NCI-H146 treated with DMSO at 0.1 percent for 48 hours (cell line): ENCODE results near the gene MYBPHL.

Source experiments
- DNase-seq: peaks from one replicate; lab custom pipeline; 2025; ENCODE audit not compliant: unreplicated experiment; lab: John Stamatoyannopoulos, UW

The MYBPHL gene

DNA sequence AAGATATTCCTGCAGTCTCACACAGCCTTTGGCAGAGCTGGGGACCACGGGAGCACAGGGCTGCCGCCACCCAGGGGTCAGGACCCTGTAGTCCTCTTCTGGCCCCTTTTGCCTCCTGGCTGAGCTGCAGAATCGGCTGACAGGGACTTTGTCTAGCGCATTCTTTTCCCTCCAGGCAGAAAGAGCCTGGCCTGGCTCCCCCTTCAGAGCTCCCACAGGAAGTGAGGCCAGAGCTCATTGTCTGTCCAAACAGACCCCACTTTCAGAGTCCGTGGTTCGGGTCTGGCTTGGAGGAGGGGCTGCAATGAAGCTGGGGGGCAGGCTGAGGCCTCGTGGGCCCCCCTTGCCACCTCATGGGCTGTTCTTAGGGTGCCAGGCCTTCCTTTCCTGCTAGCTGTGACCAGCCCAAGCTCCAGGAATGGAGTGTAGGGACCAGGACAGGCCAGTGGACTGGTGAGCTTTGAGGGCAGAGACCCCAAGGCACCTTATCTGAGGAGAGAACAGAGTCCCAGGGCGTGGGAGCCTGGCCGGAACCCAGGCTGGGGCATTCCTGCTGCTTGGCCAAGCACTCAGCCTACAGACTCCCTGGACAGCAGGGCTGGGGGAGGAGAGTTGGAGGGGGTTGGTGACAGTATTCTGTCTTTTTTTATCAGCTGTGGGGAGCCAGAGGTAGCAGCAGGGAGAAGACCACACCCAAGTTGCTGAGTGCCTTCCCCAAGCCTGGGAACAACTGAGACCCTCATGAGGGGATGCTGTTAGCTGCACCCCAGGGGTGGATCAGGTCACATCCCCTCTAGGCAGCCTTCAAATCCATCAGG, 52.8 kb downstream of the MYBPHL start:
- DNase-seq: no peak

DNA sequence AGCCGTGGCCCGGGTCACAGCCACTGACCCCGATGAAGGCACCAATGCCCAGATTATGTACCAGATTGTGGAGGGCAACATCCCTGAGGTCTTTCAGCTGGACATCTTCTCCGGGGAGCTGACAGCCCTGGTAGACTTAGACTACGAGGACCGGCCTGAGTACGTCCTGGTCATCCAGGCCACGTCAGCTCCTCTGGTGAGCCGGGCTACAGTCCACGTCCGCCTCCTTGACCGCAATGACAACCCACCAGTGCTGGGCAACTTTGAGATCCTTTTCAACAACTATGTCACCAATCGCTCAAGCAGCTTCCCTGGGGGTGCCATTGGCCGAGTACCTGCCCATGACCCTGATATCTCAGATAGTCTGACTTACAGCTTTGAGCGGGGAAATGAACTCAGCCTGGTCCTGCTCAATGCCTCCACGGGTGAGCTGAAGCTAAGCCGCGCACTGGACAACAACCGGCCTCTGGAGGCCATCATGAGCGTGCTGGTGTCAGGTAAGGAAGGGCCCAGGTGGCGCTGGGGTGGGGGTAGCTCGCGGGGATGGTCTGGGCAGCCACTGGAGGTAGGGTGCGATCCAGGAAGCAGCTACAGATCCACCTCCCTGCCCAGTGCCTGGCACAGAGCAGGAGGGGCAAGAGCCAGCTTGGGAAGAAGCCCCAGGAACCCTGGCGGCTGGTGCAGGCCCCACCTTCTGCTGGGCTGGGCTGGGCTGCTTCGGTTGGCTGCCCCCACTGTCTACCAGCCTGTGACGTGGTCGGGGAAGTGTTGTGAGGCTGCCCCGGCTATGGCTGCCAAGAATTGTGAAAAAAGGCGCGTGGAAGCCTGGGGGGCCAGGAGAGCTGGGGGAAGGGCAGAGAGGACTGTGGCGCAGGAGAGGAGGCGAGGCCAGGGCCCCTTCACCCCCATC, 53.7 kb downstream of the MYBPHL start:
- no peak for DNase-seq

DNA sequence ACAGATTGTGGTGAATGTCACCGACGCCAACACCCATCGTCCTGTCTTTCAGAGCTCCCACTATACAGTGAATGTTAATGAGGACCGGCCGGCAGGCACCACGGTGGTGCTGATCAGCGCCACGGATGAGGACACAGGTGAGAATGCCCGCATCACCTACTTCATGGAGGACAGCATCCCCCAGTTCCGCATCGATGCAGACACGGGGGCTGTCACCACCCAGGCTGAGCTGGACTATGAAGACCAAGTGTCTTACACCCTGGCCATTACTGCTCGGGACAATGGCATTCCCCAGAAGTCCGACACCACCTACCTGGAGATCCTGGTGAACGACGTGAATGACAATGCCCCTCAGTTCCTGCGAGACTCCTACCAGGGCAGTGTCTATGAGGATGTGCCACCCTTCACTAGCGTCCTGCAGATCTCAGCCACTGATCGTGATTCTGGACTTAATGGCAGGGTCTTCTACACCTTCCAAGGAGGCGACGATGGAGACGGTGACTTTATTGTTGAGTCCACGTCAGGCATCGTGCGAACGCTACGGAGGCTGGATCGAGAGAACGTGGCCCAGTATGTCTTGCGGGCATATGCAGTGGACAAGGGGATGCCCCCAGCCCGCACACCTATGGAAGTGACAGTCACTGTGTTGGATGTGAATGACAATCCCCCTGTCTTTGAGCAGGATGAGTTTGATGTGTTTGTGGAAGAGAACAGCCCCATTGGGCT, 54.5 kb downstream of the MYBPHL start:
- DNase-seq: no peak

DNA sequence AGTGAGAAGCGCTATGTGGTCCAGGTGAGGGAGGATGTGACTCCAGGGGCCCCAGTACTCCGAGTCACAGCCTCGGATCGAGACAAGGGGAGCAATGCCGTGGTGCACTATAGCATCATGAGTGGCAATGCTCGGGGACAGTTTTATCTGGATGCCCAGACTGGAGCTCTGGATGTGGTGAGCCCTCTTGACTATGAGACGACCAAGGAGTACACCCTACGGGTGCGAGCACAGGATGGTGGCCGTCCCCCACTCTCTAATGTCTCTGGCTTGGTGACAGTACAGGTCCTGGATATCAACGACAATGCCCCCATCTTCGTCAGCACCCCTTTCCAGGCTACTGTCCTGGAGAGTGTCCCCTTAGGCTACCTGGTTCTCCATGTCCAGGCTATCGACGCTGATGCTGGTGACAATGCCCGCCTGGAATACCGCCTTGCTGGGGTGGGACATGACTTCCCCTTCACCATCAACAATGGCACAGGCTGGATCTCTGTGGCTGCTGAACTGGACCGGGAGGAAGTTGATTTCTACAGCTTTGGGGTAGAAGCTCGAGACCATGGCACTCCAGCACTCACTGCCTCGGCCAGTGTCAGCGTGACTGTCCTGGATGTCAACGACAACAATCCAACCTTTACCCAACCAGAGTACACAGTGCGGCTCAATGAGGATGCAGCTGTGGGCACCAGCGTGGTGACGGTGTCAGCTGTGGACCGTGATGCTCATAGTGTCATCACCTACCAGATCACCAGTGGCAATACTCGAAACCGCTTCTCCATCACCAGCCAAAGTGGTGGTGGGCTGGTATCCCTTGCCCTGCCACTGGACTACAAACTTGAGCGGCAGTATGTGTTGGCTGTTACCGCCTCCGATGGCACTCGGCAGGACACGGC, 55.3 kb downstream of the MYBPHL start:
- no peak for DNase-seq

DNA sequence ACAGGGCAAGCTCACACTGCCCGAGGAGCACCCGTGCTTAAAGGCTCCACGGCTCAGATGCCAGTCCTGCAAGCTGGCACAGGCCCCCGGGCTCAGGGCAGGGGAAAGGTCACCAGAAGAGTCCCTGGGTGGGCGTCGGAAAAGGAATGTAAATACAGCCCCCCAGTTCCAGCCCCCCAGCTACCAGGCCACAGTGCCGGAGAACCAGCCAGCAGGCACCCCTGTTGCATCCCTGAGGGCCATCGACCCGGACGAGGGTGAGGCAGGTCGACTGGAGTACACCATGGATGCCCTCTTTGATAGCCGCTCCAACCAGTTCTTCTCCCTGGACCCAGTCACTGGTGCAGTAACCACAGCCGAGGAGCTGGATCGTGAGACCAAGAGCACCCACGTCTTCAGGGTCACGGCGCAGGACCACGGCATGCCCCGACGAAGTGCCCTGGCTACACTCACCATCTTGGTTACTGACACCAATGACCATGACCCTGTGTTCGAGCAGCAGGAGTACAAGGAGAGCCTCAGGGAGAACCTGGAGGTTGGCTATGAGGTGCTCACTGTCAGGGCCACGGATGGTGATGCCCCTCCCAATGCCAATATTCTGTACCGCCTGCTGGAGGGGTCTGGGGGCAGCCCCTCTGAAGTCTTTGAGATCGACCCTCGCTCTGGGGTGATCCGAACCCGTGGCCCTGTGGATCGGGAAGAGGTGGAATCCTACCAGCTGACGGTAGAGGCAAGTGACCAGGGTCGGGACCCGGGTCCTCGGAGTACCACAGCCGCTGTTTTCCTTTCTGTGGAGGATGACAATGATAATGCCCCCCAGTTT, 56.1 kb downstream of the MYBPHL start:
- no peak for DNase-seq

DNA sequence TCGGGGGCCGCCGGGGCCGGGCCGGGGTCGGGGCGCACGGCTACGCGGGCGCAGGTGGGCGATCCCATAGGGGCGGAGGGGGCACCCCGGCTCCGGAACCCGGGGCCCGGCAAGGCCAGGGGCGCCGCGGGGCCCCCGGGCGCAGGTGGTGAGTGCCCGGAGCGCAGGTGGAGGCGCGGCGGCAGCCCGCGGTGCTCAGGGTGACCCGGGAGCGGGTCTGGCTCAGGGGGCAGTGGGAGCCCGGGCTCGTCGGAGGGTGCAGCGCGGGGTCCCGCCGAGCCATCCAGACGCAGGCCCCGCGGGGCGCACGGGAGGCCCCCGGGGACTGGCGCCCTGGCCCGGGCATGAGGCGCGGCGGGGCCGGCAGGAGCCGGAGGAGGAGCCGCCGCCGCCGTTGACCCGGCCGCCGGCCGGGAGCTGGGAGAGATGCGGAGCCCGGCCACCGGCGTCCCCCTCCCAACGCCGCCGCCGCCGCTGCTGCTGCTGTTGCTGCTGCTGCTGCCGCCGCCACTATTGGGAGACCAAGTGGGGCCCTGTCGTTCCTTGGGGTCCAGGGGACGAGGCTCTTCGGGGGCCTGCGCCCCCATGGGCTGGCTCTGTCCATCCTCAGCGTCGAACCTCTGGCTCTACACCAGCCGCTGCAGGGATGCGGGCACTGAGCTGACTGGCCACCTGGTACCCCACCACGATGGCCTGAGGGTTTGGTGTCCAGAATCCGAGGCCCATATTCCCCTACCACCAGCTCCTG, 57.0 kb downstream of the MYBPHL start:
- DNase-seq: no peak

DNA sequence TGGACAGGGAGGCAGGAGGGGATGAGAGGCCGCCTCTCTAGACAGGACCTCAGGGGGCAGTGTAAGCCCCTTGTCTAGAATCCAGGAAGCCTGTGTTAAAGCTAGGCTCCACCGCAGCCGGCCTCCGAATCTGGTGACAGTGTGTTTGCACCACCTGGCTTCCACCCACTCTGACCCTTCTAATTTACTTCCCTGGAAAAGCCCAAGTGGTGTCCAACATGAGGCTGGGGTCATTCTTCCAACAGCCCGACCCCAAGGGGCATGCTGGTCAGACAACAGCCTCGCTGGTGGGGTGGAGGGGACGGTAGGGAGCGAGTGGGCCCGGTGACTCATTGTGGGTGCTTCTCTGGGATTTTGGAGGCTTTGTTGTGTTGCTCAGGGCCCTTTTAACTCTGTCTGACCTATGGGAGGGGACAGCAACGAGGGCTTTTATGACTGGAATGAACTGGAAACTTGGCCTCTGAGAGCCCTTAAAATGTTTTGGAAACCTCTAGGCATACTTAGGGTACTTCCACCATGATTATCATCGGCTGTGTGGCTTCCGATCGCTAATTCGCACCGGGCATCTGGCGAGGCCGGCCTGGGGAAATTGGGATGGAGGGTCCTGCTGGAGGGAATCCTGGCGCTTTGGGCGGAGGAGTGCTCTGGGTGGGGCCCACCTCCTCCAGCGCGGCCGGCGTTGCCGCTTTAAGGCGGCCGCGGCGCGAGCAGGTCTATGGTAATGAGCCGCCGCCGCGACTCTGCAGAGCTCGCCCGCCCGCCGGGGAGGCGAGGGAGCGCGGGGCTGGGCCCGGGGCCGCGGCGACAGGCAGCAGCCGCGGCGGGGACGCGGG, 57.8 kb downstream of the MYBPHL start, which contains the start of gene CELSR2:
CELSR2 (plus strand) TSS at position 743 of the 833 bp plus-strand sequence. CDS start 541 bp downstream, outside the sequence.
- DNase-seq: peak; percentile 23

DNA sequence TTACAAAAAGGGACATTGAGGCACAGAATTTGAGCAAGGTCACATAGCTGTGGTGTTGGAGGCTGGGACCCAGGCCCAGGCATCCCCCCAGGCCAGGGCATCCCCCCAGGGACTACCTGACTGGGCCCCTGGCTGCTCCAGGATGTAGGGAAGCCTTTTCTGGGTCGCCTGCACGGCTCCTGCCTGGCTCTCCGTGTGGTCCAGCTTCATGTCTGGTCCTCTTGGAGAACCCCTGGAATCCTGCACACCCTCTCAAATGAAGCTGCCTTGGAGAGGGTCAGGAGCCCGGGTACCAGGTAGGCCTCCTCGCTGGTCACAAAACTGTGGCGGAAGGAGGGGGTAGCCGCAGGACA, 58.4 kb downstream of the MYBPHL start:
- DNase-seq: no peak

DNA sequence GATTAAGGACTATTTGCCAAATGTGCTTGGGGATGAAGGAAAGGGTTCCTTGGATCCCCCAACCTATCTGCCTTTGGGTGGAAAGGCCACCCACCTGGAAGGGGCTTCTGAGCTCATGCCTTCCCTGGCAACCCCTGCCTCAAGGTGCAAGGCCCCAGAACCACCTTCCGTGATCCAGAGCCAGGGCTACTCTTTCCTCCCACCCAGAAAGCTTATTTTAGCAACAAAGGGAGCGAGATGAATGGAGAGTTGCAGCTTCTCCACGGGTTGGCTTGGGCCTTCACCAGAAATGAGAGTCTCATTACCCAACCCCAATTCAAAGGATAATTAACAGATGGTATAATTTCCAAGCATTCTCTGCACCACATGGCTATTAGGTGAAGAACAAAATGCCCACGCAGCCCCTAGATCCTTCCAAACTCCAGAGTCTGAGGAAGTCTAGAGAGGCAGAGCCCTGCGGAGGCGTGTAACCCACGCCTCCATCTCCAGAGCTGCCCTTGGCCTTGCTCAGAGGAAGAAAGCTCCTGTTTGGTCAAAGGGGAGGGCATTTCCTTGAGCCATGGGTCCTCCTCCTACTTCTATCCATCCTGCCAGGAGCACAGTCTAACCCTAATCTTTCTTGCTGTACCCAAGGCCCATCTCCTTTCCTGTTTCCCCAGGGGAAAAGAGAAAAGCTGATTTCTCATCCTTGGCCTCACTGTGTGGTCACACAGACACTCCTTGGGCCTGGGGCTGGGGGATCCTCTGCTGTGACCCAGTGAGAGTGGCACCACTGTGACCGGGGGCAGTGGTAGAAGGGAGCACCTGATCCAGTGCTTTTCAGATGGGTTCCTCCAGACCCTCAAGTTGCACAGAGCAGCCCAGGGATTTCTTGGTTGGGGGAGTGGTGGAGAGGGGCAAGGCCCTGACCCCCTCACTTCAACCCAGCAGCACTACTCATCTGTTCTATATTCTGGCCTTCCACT, 59.1 kb downstream of the MYBPHL start:
- DNase-seq: no peak

DNA sequence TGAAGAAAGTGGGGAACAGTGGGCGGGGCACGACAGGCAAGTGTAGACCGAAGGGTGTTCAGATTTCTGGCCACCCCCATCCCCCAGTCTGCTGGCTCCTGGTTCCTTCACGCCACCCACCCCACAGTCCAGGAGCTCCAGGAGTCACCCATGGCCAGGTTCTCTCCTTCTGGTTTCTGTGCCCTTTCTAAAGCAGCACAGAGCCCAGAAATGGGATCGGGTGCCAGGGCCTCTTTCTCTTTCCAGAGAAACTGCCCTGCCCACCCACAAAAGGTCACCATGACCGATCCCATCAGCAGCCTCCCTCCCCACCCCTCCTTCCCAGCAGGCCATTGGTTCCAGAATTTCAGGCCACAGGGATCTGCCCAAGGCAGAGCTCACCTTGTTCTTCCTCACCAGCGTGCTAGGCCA, 60.7 kb downstream of the MYBPHL start:
- no peak for DNase-seq

DNA sequence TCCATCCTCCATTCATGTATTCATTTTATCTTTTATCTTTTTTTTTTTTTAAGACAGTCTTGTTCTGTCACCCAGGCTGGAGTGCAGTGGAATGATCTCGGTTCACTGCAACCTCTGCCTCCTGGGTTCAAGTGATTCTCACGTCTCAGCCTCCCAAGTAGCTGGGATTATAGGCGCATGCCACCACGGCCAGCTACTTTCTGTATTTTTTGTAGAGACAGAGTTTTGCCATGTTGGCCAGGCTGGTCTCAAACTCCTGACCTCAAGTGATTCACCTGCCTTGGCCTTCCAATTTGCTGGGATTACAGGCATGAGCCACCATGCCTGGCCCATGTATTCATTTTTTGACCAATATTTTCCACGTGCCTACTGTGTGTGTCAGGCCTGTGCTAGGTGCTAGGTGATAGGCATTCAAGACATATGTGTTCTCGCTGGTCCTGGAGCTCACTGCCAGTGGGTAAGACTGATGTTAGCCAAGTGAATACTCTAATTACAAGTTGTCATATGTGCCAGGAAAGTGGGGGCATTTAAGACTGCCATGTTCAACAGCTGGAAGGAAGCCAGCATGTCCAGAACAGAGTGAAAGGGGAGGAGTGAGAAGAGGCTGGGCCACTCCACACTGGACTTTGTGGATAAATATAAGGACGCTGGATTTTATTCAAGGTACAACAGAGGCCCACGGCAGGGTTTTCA, 62.8 kb downstream of the MYBPHL start:
- no peak for DNase-seq

DNA sequence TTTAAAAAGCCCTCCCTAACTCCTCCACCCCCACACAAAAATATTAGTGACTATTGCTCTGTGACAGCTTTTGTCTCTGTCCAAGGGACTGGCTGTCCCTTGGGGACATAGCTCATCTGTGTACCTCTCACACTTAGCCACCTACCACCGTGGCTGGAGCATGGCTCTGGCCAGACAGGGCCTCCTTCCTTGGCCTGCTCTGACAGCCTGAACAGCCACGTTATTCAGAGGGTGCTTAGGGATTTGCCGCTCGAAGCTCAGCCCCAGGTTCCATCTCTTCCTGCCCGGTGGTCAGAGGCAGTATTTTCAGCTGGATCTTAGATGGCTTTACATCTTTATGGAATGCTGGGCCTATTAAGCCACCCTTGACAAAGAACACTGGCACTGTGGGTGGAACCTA, 63.6 kb downstream of the MYBPHL start:
- no peak for DNase-seq

DNA sequence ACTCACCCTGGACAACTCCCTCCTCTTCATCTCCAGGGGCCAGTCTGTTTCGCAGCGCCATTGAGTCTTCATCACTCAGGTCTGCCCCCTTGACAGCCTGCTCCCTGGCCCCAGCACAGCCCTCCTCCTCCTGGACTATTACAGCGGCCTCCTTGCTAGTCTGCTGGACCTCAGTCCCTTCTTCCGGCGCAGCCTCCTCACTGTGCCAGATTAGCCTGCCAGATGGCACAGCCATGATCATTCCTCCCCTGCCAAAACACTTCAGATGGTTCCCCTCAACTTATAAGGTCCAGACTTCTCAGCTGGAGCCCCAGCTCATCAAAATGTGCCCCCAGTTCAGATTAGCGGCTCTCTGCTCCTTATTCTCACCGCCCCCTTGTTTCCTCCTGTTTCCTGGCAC, 64.4 kb downstream of the MYBPHL start:
- no peak for DNase-seq
